ENCODE measurements around the gene NRL. TPM values are rescaled to one million over a fixed set of nuclear protein-coding genes. Genes with fewer than 3 reads are reported as not detected.

The NRL gene
- polyA plus RNA-seq, 10 donors, result 0.98 to 1.6 (median 1.2) TPM

GRCh38 chr14:24082411-24083080 is 32.2 kb downstream of the NRL start:
- DNase-seq, result no peak

- DNase-seq, result no peak
Observed at GRCh38 chr14:24081739-24082211, 33.0 kb downstream of the NRL start.

GRCh38 chr14:24080888-24081738 is 33.6 kb downstream of the NRL start:
- DNase-seq, result peak in 1 of 3 donors; percentile 59

DNA sequence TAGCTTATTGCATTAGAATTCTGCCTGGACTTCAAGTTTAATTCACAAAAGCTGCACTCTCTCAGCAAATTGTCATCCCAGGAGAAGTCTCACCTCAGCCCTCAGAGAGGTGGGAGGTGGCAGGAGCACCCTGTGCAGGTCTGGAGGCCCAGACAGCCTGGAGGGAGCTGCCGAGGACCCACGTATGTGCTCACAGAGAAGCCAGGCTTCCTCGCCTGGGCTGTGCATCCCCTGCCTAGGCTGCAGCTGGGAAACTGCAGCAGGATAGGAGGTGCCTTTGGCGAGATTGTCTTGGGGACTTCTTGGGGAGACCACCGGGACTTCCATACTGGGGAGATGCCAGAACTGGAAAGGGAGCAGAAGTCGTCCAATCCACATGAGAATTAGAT is 34.6 kb downstream of the NRL start:
- no peak for DNase-seq

DNA sequence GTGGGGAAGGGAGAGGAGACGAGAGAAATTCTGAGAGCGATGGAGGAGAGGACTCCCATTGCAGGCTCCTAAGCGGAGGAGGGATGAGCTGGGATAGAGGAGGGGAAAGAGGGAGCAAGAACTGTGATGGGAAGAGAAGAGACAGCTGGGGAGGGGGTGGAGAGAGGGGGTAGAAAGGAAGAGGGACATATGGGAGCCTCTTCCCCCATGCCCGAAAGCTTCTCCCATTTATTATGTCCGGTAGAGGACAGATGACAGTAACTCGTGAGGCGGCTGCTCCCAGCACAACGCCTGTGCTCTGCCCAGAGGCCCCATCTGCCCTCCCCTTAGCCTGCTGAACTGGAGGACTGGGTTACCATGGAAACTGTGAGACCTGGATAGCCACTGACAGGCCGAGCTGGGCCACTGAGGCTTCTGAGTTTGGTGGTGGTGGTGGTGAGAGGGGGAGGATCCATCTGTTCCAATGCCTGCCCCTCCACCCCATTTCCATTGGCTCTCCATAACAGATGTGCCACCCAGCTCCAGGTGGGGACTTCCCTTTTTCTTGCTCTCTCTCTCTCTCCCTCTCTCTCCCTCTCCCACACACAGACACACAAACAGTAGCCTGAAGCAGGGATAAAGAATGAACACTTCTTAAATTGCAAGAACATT is 35.1 kb downstream of the NRL start:
- no peak for DNase-seq

DNA sequence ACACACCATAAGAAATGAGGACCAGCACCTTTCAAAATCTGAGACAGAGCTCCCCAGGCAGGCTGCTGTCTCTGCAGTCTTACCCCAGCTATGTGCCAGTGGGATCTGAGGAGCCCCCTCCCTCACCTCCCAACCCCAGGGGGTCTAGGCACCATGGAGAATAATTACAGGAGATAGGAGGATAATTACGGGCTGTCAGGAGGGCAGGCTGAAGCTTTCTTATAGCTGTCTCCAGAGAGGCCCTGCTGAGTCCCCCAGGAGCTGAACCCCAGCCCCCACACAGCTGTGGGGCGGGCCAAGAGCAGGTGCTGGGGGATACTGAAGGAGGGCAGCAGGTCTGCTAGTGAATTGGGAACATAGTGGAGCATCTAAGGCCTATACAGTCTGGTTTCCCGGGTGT is 36.6 kb downstream of the NRL start:
- DNase-seq, result no peak

DNA sequence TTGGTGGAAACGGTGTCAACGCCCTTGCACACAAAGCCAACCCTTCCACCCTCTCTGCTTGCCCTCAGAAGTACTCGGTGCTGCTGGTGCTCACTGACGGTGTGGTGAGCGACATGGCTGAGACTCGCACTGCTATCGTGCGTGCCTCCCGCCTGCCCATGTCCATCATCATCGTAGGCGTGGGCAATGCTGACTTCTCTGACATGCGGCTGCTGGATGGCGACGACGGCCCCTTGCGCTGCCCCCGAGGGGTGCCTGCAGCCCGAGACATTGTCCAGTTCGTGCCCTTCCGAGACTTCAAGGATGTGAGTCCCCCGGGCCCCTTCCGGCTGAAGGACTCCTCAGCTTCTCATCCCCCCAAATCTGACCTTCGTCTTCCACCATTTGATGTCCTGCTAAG is 37.7 kb downstream of the NRL start:
- no peak for DNase-seq

DNA sequence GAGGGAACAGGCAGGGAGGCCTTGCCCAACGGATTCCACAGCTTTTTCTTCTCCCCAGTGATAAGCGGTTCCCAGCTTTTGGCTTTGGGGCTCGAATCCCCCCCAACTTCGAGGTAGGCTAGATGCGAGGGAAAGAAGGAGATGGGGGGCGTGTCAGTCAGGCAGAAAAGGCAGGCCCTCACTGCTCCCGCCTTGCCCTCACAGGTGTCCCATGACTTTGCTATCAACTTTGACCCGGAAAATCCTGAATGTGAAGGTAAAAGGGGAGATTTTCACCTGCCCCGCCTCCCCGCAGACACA is 38.5 kb downstream of the NRL start:
- no peak for DNase-seq

GRCh38 chr14:24075485-24076301 is 39.1 kb downstream of the NRL start:
- DNase-seq, result no peak

DNA sequence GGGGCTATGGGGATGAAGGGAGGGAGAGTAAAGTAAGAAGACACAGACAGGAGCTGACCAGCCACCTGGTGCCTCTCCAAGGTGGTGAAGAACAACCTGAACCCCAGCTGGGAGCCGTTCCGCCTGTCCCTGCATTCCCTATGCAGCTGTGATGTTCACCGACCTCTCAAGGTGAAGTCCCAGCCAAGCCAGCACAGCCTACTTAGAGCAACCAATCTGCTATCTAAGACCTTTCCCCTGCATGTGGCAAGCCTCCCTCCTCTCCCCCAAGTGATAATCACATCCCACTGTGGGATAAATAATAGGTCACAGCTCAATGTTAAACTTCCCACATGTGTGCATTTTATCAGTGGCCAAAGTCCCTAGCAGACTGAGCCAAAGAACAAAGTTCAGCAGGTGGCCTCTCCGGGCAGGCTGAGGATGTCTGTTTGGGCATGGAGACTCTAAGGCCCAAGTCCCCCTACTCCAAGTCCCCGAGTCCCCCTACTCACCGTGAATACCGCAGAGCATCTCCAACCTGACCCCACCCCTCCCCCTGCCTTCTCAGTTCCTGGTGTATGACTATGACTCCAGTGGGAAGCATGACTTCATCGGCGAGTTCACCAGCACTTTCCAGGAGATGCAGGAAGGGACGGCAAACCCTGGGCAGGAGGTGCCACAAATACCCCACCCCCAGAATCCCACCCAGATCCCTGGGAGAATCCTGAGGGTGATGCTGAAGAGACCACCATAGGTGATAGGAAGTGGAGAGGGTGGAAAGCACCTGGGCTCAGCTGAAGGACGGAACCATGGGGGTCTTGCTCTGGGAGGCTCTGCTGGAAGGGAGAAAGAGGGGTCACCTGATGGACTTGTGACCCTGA is 39.9 kb downstream of the NRL start:
- no peak for DNase-seq

GRCh38 chr14:24072881-24073877 is 41.6 kb downstream of the NRL start:
- DNase-seq, result no peak

- no peak for DNase-seq
Observed at GRCh38 chr14:24072436-24072835, 42.3 kb downstream of the NRL start.

DNA sequence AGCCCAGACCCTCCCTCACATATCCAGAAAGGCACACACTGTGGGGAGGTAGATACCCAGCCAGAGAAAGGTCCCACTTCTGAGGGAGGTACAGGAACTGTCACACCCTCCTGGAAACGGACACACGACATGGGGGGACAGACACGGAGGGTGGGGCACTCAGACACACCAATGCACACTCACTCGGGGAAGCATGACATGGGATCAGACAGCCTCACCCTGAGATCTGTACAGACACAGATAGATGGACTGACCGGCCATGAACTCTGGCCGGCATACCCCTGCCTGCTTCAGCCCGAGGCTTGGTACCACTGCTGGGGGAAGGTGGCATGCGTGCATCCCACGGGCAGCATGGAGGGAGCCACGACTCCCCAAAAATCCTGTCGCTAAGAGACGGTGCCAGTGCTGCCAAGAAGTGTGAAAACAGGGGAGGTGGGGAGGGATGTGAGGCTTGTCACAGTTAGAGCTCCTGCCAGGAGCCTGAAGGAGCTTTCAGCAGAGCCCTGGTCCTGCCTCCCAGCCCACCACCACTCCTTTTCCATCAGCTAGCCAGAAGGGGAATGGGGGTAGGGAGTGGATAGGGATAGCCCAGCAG is 42.8 kb downstream of the NRL start:
- no peak for DNase-seq

GRCh38 chr14:24071144-24071697 is 43.5 kb downstream of the NRL start, which contains the start of gene CPNE6:
Gene CPNE6 (plus strand): TSS chr14:24071562. CDS start chr14:24072937, 1,375 bp downstream.
- DNase-seq, result no peak

DNA sequence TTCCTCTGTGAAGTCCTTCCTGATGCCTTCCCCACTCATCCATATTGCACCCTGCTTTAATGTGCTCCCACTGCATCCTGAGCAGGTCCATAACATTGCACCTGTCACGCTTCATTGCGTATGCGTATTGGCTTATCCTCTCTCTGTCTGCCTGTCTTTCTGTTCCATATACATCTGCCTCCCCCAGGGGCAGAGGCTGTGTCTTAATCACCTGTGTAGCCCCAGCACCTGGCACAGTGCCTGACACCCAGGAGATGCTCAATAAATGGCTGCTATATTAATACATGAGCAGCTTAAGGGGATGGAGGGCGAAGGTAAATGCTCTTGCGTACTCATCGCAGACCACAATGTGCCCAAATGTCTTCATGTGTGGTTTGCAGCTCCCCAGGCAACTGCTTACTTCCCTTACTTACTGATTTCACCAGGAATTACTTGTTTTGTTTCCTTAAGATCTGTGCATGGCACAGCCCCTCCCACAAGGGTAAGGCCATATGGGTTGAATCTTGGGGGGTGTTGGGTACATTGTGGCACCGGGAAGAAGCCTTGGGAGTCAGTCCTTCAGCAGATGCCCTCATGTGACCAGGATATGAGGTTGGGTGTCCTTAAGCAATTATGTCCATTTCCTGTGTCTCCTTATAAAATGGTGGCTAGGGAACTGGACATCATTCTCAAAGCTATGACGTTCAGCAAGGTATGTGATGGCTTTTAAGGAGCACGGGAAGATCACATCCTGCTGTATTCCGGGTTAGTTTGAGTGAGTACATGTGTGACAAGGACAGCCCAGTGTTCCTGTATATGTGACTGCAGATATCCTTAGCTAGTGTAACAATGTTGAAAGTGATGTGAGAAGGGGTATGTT is 44.2 kb downstream of the NRL start:
- no peak for DNase-seq

GRCh38 chr14:24069411-24069735 is 45.4 kb downstream of the NRL start:
- no peak for DNase-seq

DNA sequence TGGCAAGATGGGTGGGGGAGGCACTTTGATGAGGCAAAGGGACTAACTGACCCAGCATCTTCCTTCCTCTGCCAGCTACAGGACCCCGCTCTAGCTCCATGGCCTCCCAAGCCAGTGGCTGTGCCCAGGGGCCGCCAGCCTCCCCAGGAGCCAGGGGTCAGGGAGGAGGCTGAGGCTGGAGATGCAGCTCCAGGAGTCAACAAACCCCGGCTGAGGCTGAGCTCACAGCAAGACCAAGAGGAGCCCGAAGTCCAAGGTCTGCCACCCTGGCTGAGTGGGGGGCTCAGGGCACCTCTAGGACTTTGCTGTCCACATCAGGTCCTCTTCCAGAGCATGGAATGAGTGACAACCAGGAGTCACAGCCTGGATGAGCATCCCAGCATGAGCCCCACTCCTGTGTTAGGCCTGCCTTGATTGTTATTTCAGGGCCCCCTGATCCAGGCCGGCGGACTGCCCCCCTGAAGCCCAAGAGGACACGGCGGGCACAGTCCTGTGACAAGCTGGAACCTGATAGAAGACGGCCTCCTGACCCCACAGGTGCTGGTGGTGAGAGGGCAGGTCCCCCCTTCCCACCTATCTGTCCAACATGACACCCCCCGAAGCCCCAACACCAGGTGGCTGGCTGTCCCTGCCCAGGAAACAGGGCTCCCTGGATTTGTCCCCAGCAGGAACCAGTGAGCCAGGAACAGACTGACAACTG is 45.9 kb downstream of the NRL start:
- DNase-seq, result no peak
